ENCODE measurements around the gene S100PBP. TPM values are rescaled to one million over a fixed set of nuclear protein-coding genes. Genes with fewer than 3 reads are reported as not detected.

Gene S100PBP
- total RNA-seq, 1 donor from 2014 or later, result 53.8 TPM

DNA sequence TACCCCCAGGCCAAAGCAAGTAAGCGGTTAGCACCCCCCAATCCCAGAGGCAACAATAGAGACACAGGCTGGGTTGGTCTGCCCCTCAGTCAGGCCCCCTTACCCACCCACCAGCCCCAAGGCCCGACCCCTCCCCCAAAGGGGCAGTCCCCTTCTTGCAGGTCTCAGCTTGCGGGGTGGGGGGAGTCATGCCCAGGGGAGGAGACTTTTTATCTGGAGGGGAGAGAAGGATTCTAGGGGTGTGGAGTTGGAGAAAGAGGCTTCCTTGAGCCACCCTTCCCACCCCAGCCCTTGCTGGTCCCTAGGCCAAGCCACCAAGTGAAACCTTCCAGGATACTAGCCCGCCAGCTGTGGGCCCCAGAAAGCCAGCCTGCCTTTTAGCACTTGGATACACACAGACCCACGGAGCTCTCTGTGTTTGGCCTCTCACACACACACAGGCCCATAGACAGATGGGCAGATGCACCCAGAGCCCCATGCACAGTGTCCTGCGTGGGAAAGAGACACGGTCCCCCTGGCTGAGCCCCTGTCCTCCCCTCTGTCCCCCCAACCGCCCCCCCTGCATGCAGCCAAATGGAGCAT lies 76.7 kb downstream of the S100PBP start:
- DNase-seq (ENCODE audit: extremely low spot score, unreplicated experiment), result no peak
- Mint-ChIP-seq H3K27ac (peak overlapping the region; percentile 34), H3K4me1 (ENCODE audit: unreplicated experiment) (peaks cover 19% of the 10 kb centered on the region), H3K4me3 (peak overlapping the region; percentile 84), H3K27me3 (peaks cover 55% of the 10 kb centered on the region), H3K9me3 (no peaks in the 10 kb centered on the region), H3K36me3 (no peaks in the 10 kb centered on the region)
- TF ChIP-seq, protein P1, sequence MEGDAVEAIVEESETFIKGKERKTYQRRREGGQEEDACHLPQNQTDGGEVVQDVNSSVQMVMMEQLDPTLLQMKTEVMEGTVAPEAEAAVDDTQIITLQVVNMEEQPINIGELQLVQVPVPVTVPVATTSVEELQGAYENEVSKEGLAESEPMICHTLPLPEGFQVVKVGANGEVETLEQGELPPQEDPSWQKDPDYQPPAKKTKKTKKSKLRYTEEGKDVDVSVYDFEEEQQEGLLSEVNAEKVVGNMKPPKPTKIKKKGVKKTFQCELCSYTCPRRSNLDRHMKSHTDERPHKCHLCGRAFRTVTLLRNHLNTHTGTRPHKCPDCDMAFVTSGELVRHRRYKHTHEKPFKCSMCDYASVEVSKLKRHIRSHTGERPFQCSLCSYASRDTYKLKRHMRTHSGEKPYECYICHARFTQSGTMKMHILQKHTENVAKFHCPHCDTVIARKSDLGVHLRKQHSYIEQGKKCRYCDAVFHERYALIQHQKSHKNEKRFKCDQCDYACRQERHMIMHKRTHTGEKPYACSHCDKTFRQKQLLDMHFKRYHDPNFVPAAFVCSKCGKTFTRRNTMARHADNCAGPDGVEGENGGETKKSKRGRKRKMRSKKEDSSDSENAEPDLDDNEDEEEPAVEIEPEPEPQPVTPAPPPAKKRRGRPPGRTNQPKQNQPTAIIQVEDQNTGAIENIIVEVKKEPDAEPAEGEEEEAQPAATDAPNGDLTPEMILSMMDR (conservative IDR thresholded peaks at IDR 0.05), result no peak

DNA sequence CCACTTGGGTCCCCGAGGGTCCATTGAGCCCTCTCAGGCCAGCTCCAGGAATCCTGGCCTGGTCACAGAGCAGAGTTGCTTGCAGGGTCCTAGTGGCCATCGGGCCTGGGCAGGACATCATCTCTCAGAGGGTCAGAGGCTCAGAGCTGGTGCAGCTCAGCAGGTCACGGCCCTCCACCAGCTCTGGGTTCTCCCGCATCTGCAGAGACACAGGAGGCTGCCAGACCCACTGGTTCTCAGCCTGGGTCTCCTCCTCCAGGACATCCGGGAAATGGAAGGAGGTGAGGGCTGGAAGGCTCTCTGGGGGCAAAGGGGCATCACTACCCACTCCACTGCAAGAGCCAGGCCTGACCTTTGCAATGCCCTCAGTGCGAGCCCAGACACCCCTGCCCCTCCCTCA lies 77.2 kb downstream of the S100PBP start:
- no peak for DNase-seq (ENCODE audit: extremely low spot score, unreplicated experiment)
- no peaks in the 10 kb centered on the region for H3K9me3 Mint-ChIP-seq
- H3K27me3 Mint-ChIP-seq, result peaks cover 53% of the 10 kb centered on the region
- peaks cover 19% of the 10 kb centered on the region for H3K4me1 Mint-ChIP-seq (ENCODE audit: unreplicated experiment)
- TF ChIP-seq, protein P1 (conservative IDR thresholded peaks at IDR 0.05), result no peak
- H3K36me3 Mint-ChIP-seq, result no peaks in the 10 kb centered on the region
- H3K27ac Mint-ChIP-seq, result no peak overlapping the region
- no peak overlapping the region for H3K4me3 Mint-ChIP-seq

DNA sequence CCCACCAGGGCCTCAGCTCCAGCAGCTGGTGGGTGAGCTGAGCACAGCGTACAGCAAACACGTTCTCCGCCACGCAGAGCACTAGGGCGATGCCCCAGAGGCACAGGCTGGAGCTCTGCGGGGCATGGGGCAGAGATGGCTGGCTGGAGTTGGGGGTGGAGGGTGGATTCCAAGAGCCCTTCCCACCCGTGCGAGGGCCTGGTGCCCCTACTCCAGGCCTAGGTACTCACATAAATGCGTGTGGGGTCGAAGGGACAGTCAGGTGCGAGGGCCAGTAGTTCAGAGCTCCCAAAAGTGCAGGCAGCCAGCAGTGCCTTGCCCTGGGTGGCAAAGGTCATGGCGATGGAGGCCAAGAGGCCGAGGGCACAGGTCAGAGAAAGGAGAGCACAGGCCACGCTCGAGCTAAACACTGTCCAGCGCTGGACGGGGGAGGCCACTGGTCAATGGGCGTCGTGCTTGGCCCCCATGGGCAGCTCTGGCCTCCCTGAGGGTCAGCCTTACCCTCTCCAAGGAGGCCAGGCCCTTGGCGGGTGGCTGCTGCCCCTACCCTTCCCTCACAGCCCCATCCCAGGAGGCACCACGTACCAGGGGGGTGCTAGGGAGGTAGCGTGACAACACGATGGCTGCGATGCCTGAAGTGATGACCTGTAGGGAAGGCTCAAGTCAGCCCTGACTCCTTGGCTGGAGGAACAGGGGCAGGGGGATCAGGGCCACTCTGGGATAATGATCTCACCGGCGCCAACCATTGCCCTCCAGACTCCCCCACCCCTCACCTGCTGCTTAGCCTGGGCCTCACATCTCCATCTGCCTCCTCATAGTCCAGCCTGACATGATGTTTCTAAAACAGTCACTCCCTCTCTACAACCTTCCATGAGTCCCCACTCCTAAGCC lies 78.1 kb downstream of the S100PBP start:
- H3K4me3 Mint-ChIP-seq, result peak overlapping the region; percentile 41
- peak overlapping the region; percentile 62 for H3K27ac Mint-ChIP-seq
- peaks cover 14% of the 10 kb centered on the region for H3K4me1 Mint-ChIP-seq (ENCODE audit: unreplicated experiment)
- H3K9me3 Mint-ChIP-seq, result no peaks in the 10 kb centered on the region
- peaks cover 53% of the 10 kb centered on the region for H3K27me3 Mint-ChIP-seq
- TF ChIP-seq, protein P1 (conservative IDR thresholded peaks at IDR 0.05), result no peak
- H3K36me3 Mint-ChIP-seq, result no peaks in the 10 kb centered on the region
- no peak for DNase-seq (ENCODE audit: extremely low spot score, unreplicated experiment)

DNA sequence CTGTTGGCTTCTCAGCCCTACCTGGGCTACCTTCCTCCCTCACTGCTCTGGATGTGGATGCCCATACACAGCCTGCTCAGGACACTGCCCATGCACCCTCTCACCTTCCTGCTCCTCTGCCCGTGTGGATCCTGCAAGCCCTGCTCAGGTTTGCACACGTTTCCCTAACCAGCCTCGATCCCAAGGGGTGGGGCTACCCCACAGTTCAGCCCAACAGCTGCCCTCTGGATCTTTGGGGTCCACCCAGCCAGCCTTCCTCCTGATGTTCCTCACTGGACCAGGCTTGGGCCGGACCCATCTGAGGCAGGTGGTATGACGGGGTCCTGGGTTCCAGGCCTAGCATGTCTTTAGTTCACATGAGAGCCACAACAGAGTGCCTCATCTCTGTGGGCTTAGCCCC lies 79.0 kb downstream of the S100PBP start:
- Mint-ChIP-seq H3K9me3 (no peaks in the 10 kb centered on the region), H3K4me3 (peak overlapping the region; percentile 32), H3K27me3 (peaks cover 48% of the 10 kb centered on the region), H3K4me1 (ENCODE audit: unreplicated experiment) (peaks cover 14% of the 10 kb centered on the region), H3K36me3 (no peaks in the 10 kb centered on the region), H3K27ac (peak overlapping the region; percentile 62)
- TF ChIP-seq, protein P1 (conservative IDR thresholded peaks at IDR 0.05), result no peak
- DNase-seq (ENCODE audit: extremely low spot score, unreplicated experiment), result no peak

DNA sequence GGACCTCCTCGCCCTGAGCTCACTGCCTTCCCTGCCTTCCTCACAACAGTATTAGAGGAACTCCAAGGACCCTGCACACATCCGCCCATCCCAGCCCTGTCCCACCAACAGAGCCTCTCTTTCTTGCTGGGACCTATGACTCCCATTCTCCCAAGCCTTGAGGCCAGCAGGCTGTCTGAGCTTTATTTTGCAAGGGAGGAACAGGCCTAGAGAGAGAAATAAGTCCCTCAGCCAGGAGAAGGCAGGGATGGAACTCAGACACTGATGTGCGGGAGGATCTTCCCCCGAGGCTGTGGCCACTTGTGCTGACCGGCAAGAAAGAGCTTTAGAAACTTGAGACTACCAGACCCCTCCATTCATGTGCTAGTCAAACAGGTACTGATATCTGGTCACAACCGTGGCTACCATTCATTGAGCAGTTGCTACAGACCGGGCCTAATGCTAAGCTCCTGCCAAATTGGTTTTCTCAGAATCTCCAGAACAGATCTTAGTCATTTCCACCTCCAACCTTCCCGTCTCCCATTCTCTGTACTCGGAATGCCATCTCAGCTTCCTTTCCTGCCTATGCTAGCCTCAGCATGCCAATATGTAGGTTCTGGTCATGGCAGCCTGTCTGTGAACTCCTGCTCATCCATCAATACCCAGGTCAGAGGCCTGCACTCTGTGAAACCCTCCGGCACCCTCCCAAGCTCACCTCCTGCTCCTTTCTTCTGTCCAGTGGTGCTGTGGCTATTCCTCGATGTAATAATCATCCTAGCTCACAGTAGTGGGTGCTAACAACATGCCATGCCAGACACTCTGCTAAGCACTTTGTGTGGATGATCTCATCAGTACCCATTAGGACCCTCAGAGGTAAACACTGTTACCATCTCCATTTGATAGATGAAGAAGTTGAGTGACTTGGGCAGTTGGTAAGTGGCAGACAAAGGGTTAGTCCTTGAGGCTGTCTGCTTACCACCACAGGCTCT lies 79.9 kb downstream of the S100PBP start:
- Mint-ChIP-seq H3K9me3 (no peaks in the 10 kb centered on the region), H3K27ac (peak overlapping the region; percentile 5), H3K4me3 (no peak overlapping the region), H3K36me3 (no peaks in the 10 kb centered on the region), H3K4me1 (ENCODE audit: unreplicated experiment) (peaks cover 12% of the 10 kb centered on the region), H3K27me3 (peaks cover 52% of the 10 kb centered on the region)
- no peak for DNase-seq (ENCODE audit: extremely low spot score, unreplicated experiment)
- TF ChIP-seq, protein P1 (conservative IDR thresholded peaks at IDR 0.05), result no peak

All from type B pancreatic cell (in vitro differentiated cells).